IPS-18c (cell line): ENCODE results near the gene TPI1.
A peak's percentile ranks its signal among the peaks of the same experiment; 100 is the strongest.
"Not testable (repeated sequence)": the region's sequence is repeated elsewhere in the genome, so short reads cannot be mapped to it uniquely, and the experiment has no call there.

Experiments used
- H3K4me3 ChIP-seq: 2 replicates; pipeline ENCODE4 v1.7.0; 2013; ENCODE audit warnings: low read depth, mild to moderate bottlenecking, low read length, moderate library complexity; ENCODE audit not compliant: insufficient read depth
- H3K9me3 ChIP-seq: one replicate; pipeline ENCODE4 v1.6.1; 2013; ENCODE audit warnings: mild to moderate bottlenecking, low read length, moderate library complexity; ENCODE audit not compliant: control insufficient read depth, insufficient read depth

TPI1 gene

GRCh38 chr12:6896846-6897435 is 29.6 kb downstream of the TPI1 start:
- Histone ChIP-seq H3K9me3 (no peaks in the 10 kb centered on the region), H3K4me3 (no peak overlapping the region)

GRCh38 chr12:6899427-6899826 is 32.1 kb downstream of the TPI1 start:
- no peaks in the 10 kb centered on the region for H3K9me3 ChIP-seq
- no peak overlapping the region for H3K4me3 ChIP-seq

GRCh38 chr12:6899837-6900519 is 32.6 kb downstream of the TPI1 start:
- H3K4me3 ChIP-seq: no peak overlapping the region
- no peaks in the 10 kb centered on the region for H3K9me3 ChIP-seq

- Histone ChIP-seq H3K9me3 (no peaks in the 10 kb centered on the region), H3K4me3 (no peak overlapping the region)
Measured at GRCh38 chr12:6902448-6902847, 35.1 kb downstream of the TPI1 start.

GRCh38 chr12:6903722-6904121 is 36.4 kb downstream of the TPI1 start:
- Histone ChIP-seq H3K4me3 (no peak overlapping the region), H3K9me3 (no peaks in the 10 kb centered on the region)

- Histone ChIP-seq H3K4me3 (peak within 1 kb of the TSS; percentile 52), H3K9me3 (no peaks in the 10 kb centered on the region)
Measured at GRCh38 chr12:6904280-6905276, 37.2 kb downstream of the TPI1 start, which contains the start of gene LRRC23. Gene LRRC23 (plus strand): TSS chr12:6904822. CDS start chr12:6905634, 812 bp downstream.

GRCh38 chr12:6905414-6906040 is 38.2 kb downstream of the TPI1 start:
- Histone ChIP-seq H3K4me3 (peak overlapping the region; percentile 52; the same call in 1 of the 2 replicates), H3K9me3 (no peaks in the 10 kb centered on the region)

- H3K4me3 ChIP-seq, H3K9me3 ChIP-seq: not testable (repeated sequence)
Measured at GRCh38 chr12:6908141-6908540, 40.8 kb downstream of the TPI1 start.

- H3K9me3 ChIP-seq: no peaks in the 10 kb centered on the region
- no peak overlapping the region for H3K4me3 ChIP-seq
Measured at GRCh38 chr12:6909421-6910145, 42.3 kb downstream of the TPI1 start.

GRCh38 chr12:6912164-6912935 is 45.0 kb downstream of the TPI1 start:
- no peaks in the 10 kb centered on the region for H3K9me3 ChIP-seq
- no peak overlapping the region for H3K4me3 ChIP-seq

GRCh38 chr12:6914246-6914946 is 47.1 kb downstream of the TPI1 start, which contains the start of gene ENO2:
Gene ENO2 (plus strand): TSS chr12:6914580. CDS start chr12:6915833, 1,253 bp downstream.
- Histone ChIP-seq H3K4me3 (peak within 1 kb of the TSS; percentile 74), H3K9me3 (no peaks in the 10 kb centered on the region)

- H3K4me3 ChIP-seq: peak overlapping the region; percentile 74
- no peaks in the 10 kb centered on the region for H3K9me3 ChIP-seq
Measured at GRCh38 chr12:6914947-6915788, 47.8 kb downstream of the TPI1 start.

- Histone ChIP-seq H3K9me3 (no peaks in the 10 kb centered on the region), H3K4me3 (peak overlapping the region; percentile 31; the same call in 1 of the 2 replicates)
Measured at GRCh38 chr12:6915789-6916285, 48.5 kb downstream of the TPI1 start.

- Histone ChIP-seq H3K4me3 (0 out of 2 replicates have a peak overlapping the region, but pooled peaks have one; percentile 31), H3K9me3 (no peaks in the 10 kb centered on the region)
Measured at GRCh38 chr12:6916426-6917200, 49.3 kb downstream of the TPI1 start.
